HG02840 (cell line): Measurements from ENCODE around the gene LAS1L.
A peak's percentile ranks its signal among the peaks of the same experiment; 100 is the strongest.
"Not testable (repeated sequence)": the region's sequence is repeated elsewhere in the genome, so short reads cannot be mapped to it uniquely, and the experiment has no call there.

ENCODE experiments used
- ATAC-seq: cut with Tn5 transposase; IDR thresholded peaks from one replicate; pipeline ENCODE4 v1.9.1; 2021; ENCODE audit warnings: mild to moderate bottlenecking, moderate library complexity, moderate number of reproducible peaks; ENCODE audit not compliant: unreplicated experiment, low FRiP score

Gene LAS1L

DNA sequence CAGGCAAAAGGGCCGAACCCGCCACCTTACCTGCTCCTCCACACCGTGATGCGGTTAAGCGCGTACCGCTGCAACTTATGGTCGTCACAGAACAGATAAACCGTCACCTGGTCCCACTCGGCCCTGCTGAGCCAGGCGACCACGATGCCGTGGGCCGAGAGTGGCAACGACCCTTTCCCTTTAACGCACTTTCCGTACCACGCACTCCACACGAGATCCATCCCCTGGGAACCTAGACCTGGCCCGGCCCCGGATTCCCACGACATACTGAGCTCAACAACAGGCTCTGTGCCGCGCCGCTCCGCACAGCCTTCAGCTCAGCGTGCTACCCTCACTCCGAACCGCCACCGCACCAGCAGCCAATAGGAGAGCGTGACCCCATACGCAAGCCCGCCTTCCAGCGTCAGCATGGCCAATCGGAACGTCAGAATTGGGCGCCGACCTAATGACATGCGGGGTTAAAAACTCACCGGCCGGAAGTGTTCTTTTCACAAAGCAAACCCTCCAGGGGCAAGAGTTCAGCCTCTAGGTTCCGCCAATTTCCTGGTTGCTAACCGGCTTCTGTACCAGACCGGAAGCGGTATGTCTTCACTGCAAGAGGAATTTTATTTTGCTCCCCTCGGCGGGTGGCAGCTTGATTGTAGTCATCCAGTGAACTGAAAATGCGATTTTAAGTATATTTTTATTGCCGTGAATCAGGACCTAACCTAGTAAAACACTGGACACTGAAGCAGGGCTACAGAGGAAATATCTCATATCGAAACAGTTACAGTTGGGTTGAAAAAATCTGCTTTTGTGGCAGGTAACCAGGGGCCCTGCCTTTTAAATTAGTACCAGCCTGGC, at the start of gene LAS1L:
Gene LAS1L (minus strand): TSS at position 338 of the 843 bp plus-strand sequence. CDS start 72 bp downstream, at position 266.
- ATAC-seq: peak; percentile 100

DNA sequence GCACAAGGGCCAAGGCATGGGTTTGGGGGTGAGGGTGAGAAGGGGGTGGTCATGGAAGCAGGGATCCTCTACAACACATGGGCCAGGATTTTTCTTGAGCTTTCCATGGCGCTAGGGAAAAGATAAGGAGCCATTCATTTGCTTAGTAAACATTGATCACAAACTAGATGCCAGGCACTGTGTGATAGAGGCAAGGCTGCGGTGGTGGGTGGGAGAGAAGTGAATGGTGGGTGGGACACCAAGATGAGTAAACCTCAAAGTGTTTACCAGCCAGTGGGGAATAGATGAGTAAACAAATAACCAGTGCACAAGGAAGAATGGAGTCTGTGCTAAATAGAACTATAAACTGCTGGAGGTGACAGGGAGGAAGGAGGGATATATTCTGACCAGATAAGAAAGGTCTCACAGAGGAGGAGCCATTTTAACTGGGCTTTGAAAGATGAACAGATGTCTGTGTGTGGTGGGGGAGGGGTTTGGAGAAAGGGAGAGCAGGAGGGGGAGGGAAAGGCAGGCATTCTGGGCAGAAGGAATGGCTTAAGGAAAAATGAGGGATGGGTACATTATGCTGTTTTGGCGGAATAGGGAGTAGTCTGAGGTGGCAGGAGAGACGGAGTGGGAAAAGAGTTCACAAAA, 48.0 kb upstream of the LAS1L start:
- no peak for ATAC-seq

DNA sequence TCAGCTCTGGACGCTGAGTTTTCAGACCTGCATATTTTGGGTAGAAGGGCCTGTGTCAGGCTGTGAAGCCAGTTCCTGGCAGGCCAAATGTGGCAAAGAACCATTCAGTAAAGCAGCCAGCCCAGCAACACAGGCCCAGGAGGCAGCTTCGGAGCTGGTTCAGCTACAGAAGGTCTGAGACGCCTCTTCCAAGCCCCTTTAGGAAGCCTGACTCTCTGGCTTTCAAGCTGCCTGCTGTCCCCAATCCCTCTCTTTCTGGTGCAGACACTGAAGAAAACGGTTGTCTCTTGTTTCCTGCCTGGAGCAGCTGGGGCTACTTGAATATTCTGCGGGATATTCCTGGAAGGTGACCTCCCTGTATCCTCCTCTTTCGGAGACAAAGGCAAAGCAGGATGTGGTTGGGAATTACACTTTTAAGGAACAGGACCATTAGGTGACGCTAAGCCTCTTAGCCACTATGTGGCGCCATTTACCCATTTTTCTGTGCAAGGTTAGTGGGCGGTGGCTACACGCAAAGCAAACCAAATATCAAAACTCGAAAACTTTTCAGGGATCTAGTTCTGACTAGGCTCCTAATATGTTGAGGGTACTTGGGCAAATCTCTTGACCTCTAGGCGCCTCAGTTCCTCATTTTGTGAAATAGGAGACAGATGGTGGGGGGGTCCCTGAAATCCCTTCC, 47.2 kb upstream of the LAS1L start:
- ATAC-seq: peak; percentile 87

DNA sequence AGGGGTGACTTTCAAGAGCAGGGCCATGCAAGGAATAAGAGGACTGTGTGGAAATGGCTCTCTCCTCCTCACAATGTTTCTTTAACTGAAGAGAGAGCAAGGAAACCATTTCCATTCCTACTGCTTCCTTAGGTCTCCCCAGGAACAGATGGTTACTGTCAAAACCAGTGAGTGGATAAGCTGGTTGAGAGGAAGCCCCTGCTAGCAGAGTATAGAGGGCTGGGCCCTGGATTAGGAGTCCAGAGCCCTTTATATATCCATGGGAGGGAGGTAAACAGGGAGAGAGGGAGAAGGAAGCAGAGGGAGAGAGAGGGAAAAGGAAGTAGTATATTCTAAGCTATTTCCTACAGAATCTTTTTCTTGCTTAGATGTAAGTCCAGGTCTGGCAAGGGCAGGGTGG, 43.8 kb upstream of the LAS1L start:
- ATAC-seq: no peak

DNA sequence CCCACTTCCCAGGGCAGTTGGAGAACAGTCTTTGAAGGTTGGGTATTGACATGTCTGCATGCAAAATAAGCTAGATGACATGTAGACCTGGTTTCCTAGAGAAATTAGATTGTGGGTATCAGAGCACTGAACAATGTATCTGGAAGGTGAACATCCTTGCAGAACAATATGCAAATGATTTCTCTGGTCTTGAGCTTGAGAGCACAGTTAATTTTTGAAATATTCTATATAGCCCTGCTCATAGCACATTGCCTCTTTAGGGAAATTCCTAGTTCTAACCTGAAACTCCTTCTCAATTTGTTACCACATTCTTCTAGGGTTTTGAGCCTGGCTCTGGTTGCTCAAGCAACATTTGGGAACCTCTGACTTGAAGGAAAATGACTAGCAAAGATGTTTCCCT, 41.6 kb upstream of the LAS1L start:
- no peak for ATAC-seq

DNA sequence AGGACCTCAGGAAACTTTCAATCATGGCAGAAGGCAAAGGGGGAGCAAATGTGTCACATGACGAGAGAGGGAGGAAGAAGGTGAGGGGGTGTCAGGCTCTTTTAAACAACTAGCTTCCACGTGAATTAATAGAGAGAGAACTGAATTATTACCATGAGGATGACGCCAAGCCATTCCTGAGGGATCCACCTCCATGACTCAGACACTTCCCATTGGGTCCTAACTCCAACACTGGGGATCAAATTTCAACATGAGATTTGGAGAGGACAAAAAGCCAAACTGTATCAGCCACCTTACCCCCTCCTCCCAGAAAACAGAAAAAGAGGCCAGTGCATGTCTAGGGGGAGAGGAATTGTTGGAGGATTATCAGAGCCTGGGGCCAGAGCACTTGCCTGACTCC, 40.4 kb upstream of the LAS1L start:
- ATAC-seq: no peak

DNA sequence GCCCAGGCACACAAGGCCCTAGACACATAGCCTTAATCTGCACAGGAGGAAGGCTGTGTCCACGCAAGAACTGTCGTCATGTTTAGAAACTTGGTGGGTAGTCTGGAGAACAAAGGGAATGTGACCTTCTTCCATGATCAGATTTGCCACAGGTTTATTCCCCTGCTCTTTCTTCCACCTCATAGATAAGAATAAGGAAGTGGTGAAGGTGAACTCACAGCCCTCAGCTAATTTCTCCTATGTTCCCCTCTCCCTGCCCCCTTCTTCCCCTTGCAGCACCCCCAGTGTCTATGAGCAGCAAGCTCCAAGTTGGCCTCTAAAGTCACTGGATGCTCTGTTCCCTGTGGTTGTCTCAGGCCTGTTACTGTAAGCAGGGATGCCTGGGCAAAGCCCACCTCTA, 39.8 kb upstream of the LAS1L start:
- no peak for ATAC-seq

DNA sequence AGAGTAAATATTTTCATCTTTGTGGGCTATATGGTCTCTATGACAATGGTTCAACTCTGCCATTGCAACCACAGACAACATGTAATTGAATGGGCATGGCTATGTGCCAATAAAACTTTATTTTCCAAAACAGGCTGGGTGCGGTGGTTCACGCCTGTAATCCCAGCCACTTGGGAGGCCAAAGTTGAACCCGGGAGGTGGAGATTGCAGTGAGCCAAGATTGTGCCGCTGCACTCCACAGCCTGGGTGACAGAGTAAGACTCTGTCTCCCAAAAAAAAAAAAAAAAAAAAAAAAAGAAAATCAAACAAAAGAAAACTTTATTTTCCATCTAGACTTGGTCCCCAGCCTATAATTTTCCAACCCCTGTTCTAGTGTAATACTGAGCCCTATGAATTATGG, 38.4 kb upstream of the LAS1L start:
- ATAC-seq: no peak

DNA sequence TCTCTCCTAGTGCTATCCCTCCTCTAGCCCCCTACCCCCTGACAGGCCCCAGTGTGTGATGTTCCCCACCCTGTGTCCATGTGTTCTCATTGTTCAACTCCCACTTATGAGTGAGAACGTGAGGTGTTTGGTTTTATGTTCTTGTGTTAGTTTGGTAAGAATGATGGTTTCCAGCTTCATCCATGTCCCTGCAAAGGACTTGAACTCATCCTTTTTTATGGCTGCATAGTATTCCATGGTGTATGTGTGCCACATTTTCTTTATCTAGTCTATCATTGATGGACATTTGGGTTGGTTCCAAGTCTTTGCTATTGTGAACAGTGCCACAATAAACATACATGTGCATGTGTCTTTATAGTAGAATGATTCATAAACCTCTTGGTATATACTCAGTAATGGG, 28.3 kb upstream of the LAS1L start:
- not testable (repeated sequence) for ATAC-seq

DNA sequence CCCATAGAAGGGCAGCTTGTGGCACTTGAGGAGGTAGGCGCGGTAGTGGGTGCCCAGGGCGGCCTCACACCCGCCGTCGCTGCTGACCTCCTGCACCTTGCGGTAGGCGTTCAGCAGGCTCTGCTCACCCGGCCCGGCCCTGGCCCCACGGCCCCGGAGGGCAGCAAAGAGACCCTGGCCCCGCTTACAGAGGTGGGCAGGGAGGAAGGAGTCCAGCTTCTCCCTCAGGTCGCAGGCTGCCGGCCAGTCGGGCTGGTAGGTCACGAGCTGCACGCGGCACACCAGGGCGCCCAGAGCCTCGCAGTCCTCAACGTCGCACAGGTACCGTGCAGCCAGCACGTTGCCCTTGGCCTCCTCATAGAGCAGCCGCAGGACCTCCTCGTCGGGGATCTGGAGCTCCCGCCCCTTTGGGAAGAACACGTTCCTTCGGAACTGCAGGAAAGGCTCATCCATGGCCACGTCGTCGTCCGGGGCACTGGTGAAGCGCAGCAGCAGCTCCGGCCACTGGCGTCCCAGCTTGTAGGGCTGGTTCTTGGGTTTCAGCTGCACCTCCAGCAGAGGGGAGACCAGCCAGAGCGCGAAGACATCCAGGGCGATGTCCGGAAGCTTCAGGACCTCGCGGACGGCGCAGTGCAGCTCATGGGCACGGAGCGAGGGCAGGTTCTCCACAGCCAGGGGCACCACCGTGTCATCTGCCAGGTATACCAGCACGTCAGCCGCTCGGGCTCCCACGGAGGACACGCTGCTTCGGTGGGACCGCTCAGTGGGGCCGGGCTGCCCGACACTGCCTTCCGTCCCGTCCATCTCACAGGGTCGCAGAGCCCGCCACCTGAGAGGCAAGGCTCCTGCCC, 17.1 kb upstream of the LAS1L start:
- no peak for ATAC-seq

DNA sequence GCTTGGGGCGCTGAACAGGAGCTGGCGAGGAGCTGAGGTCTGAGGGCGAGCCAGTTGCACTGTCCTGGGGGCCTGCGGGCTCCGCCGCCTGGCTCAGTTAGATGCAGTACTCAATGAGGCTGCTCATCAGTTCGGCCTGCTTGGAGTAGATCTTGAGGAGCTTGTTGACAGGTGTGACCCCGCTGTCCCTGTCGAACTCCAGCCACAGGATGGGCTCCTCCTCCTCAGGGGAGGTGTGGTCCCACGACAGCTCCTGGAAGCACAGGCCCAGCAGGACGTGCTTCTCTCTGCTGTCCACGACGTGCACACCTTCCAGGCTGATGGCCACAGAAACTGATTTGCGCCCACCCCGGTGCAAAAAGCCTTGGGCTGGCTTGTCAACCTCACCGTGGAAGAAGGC, 16.5 kb upstream of the LAS1L start:
- ATAC-seq: no peak

DNA sequence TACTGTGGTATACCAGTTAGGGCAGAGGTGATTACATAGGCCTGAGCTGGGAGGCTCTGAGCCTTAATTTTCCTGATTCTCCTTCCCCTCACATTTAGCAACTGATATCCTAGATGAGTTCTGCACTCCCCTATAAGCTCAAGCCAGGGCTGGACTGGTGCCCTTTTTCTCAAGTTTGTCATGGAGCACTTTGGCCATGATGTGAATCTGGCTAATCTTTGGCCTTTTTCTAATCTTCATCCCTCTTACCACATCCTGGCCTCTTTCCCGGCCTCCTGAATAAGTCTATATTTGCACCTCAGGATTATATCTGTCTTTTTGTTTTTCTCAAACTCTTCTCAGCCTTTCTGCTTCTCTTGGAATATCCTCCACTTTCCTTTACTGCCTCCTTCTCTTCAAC, 10.9 kb upstream of the LAS1L start:
- no peak for ATAC-seq

DNA sequence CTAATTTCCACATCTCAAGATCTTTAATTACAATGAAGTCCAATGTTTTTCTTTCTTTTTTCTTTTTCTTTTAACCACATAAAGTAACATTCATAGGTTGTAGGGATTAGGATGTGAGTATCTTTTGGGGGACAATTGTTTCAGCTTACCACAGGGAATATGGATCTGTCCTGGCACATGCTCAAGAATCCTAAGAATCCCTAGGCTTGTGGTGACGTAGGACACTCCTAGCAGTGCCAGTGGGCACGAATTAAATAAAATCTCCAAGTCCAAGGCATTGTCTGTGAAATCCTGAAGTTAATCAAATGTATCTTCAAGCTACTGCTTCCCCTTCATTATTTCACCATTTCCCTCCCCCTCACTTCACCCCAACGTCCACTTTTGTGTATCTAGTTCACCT, 2.6 kb upstream of the LAS1L start:
- ATAC-seq: no peak

DNA sequence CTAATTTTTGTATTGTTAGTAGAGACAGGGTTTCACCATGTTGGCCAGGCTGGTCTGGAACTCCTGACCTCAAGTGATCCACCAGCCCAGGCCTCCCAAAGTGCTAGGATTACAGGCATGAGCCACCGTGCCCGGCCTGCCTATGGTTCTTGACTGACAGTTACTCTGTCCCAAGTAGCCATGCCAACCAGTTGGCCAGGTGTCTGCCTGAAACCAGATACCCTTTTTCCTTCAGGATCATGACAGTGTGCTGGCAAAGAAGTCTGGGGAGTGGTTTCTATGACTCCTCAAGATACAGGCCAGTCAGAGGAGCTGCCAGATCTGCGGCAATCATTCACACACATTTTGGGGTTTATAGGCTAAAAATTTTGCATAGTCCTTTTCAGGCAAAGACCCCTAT, 1.7 kb upstream of the LAS1L start:
- ATAC-seq: no peak

DNA sequence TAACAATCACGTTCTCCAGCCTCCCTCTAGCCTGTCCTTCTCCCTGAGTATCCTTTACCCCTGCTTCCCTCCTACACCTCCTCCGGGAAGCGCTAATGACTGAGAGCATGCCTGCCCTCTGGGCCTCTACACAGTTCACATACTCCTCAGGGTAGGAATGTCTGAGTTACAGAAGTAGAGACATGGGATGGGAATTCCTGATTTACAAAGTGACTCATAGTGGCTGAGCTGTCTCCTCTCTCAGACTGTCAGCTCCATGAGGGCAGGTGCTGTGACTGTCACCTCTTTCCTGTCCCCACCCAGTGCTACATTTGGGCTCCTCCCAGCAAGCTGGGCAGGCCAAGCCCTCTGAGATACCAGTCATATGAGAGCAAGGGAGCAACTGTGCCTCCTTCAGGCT, 2.6 kb downstream of the LAS1L start:
- ATAC-seq: no peak

DNA sequence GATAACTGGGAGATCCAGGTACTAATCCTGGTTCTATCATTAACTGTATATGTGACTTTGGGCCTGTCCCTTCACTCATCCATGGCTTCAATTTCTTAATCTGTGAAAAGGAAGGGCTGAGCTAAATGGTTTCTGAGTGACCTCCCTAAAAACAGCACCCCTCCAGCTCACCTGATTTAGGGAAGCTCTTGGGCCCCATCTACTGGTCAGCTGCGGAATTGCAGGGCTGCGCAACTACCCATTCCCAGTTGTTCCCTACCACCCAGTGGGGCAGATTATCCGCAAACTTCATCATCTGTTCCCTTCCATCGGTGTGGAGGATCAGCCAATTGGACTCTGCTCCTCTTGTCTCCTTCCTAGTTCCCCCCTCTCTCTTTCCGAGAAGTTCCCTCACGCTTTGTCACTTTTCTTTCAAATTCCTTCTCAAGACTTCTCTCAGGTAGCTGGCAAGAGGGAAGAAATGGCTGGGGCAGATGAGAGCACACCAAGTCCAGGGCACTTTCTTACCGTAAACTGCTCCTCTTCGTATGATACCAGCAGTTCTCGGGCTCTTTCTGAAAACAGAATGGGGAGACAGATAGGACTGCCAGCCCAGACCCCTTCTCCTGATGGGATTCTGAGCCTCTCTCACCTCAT, 5.8 kb downstream of the LAS1L start:
- ATAC-seq: peak; percentile 60

DNA sequence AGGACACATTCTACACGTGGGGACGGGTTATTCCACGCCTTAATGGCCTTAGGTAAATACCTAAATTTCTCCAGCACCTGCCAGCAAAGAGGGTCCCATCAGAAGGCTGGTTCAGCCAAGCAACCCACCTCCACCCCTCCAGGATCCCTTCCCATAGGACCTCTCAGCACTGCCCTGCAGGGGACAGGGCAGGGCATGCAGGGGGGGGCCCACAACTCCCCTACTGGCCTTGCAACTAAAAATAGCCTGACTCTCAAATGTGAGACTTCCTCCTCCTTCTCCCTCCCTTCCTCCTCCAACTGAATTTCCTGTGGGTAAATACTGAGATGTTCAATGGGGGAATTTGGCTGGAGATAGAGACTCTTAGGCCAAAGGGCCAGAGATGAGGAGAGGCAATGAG, 6.3 kb downstream of the LAS1L start:
- no peak for ATAC-seq

DNA sequence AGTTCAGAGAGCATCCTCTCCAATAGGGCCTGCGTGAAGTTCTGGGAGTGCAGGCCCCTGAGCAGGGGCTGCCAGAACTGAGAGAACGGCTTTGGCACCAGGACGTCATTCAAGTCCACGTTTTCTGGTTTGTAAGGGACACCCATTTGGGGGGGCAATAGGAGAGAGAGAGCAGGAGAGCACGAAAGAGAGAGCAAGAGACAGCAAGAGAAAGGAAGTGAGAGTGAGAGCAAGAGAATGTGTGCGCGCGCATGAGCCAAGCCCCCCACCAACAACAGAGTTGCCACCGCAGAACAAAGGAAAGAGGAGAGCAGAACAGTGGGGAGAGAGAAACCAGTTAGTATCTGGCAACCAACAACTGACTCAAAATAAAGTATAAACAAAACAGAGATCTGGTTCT, 10.4 kb downstream of the LAS1L start:
- no peak for ATAC-seq

DNA sequence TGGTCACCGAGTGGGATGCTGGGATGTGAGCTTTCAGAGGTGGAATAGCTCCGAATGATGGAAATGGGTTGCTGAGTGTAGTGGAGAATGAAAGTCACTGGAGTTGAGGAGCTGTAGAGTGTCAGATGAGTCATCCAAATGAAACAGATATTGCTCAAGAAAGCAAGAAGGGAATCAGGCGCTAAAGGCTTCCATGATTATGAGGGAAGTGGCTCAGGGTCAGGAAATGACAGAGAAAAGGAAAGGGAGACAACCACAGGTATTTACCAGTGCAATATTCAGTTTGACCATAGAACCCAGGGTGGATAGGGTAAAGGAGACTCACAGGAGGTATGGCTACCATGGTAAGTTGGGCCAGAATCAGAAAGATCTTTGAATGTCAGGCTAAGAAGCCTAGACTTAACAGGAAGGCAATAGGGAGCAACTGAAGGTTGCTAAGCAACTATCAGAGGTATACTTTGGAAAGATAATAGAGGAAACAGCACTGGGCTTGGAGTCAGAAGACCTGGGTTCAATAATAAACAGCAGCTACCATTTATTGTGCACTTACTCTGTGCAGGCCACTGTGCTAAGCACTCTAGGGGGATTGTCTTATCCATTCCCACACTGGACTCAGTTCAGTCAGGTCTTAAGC, 11.7 kb downstream of the LAS1L start:
- no peak for ATAC-seq

DNA sequence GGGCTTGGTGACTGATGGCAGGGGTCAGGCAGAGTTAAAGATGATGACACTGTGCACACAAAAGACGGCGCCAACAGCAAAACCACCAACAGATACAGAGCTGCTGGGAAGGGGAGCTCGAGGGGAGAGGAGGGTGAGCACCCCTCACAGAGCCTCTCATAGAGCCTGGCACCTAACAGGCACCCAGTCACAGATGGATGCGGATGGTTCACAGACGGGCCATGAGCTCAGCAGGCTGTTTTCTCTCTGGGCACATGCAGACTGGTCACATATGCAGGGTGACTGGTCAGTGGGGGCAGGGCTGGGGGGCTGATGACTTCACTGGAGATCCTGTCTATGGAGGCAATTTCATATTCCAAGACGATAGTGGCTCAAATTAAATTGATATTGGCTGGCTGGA, 15.1 kb downstream of the LAS1L start:
- not testable (repeated sequence) for ATAC-seq
